GM19395 (cell line): Measurements from ENCODE around the gene GNG3.

Source experiments
- ATAC-seq: cut with Tn5 transposase; IDR thresholded peaks from one replicate; pipeline ENCODE4 v1.9.1; 2021; ENCODE audit warnings: mild to moderate bottlenecking, moderate library complexity; ENCODE audit not compliant: unreplicated experiment

Gene GNG3

GRCh38 chr11:62755086-62755615, 47.7 kb downstream of the GNG3 start:
- no peak for ATAC-seq

GRCh38 chr11:62757846-62758788, 50.6 kb downstream of the GNG3 start:
- ATAC-seq = no peak
